HG02870 (cell line): ENCODE results near the gene RPLP2.
A peak's percentile ranks its signal among the peaks of the same experiment; 100 is the strongest.

Source experiments
- ATAC-seq: cut with Tn5 transposase; IDR thresholded peaks from one replicate; pipeline ENCODE4 v1.9.1; 2021; ENCODE audit warnings: mild to moderate bottlenecking, moderate library complexity; ENCODE audit not compliant: unreplicated experiment

Gene RPLP2

GRCh38 chr11:809287-810039 is at the start of gene RPLP2:
RPLP2 (plus strand) TSS chr11:809967; CDS start chr11:810235, 268 bp downstream.
- ATAC-seq, result peak; percentile 69

GRCh38 chr11:760236-760635 is 49.5 kb upstream of the RPLP2 start:
- ATAC-seq, result no peak

GRCh38 chr11:761526-762108 is 48.1 kb upstream of the RPLP2 start:
- ATAC-seq, result no peak

- no peak for ATAC-seq
Measured at GRCh38 chr11:762421-763072, 47.2 kb upstream of the RPLP2 start.

- ATAC-seq, result no peak
Measured at GRCh38 chr11:763073-763463, 46.7 kb upstream of the RPLP2 start.

GRCh38 chr11:763549-764321 is 46.0 kb upstream of the RPLP2 start:
- no peak for ATAC-seq

- ATAC-seq, result no peak
Measured at GRCh38 chr11:764322-765024, 45.3 kb upstream of the RPLP2 start.

GRCh38 chr11:765025-765801 is 44.6 kb upstream of the RPLP2 start:
- ATAC-seq, result no peak

- no peak for ATAC-seq
Measured at GRCh38 chr11:765802-766091, 44.0 kb upstream of the RPLP2 start.

GRCh38 chr11:766106-766935 is 43.4 kb upstream of the RPLP2 start:
- ATAC-seq, result no peak

- ATAC-seq, result no peak
Measured at GRCh38 chr11:766936-767210, 42.9 kb upstream of the RPLP2 start.

GRCh38 chr11:767238-767637 is 42.5 kb upstream of the RPLP2 start:
- no peak for ATAC-seq

- ATAC-seq, result no peak
Measured at GRCh38 chr11:769887-770641, 39.7 kb upstream of the RPLP2 start.

- ATAC-seq, result no peak
Measured at GRCh38 chr11:770642-771616, 38.8 kb upstream of the RPLP2 start.

GRCh38 chr11:771617-772204 is 38.1 kb upstream of the RPLP2 start:
- ATAC-seq, result no peak

- ATAC-seq, result no peak
Measured at GRCh38 chr11:772429-773390, 37.1 kb upstream of the RPLP2 start.
